Suprapubic skin (tissue), 4 donors: ENCODE measurements around the gene C20orf202.

Experiments used
- CTCF ChIP-seq, 2 donors: fragments of 200-600 bp in 1 of 2; fragments of 450-650 bp in 1 of 2; sonication (generic) in 1 of 2; IDR thresholded peaks; one replicate each; pipeline ENCODE4 v1.5.1; 2016 to 2019; ENCODE audit warnings: antibody characterized with exemption in 2 of 2, mild to moderate bottlenecking in 1 of 2, moderate library complexity in 1 of 2
- POLR2A ChIP-seq, 2 donors: fragments of 450-650 bp; IDR thresholded peaks; one replicate each; pipeline ENCODE4 v1.6.1; 2017; ENCODE audit warnings: antibody characterized with exemption in 2 of 2, mild to moderate bottlenecking in 2 of 2, moderate library complexity in 2 of 2
- POLR2AphosphoS5 ChIP-seq, 3 donors: sonication (generic); formaldehyde crosslinking; IDR thresholded peaks; one replicate each; pipeline ENCODE4 v1.6.1; 2017; ENCODE audit warnings: antibody characterized with exemption in 3 of 3

- TF ChIP-seq POLR2A (IDR thresholded peaks at IDR 0.05) (no peak), CTCF (IDR thresholded peaks at IDR 0.05) (no peak), POLR2AphosphoS5 (IDR thresholded peaks at IDR 0.05) (no peak)
Measured at GRCh38 chr20:1160991-1161390, 42.3 kb upstream of the C20orf202 start.
